C4-2B (cell line): ENCODE data around the gene LRRC28.

Experiments used
- H3K27ac ChIP-seq: fragments of 450-650 bp; 2 replicates; pipeline ENCODE4 v1.5.1; 2017
- CTCF ChIP-seq: fragments of 450-650 bp; conservative IDR thresholded peaks from 2 replicates; pipeline ENCODE4 v1.5.1; 2017; ENCODE audit warnings: mild to moderate bottlenecking
- ZFX ChIP-seq: fragments of 450-650 bp; IDR thresholded peaks from 2 replicates; pipeline ENCODE4 v1.6.1; 2017

Gene LRRC28

GRCh38 chr15:99421172-99421656 is 169.9 kb downstream of the LRRC28 start:
- H3K27ac ChIP-seq = no peak overlapping the region
- TF ChIP-seq ZFX (no peak), CTCF (no peak)

GRCh38 chr15:99421758-99422157 is 170.5 kb downstream of the LRRC28 start:
- H3K27ac ChIP-seq = no peak overlapping the region
- TF ChIP-seq ZFX (no peak), CTCF (no peak)

GRCh38 chr15:99423186-99424130 is 172.2 kb downstream of the LRRC28 start:
- TF ChIP-seq CTCF (no peak), ZFX (no peak)
- H3K27ac ChIP-seq = no peak overlapping the region

GRCh38 chr15:99424131-99424571 is 172.9 kb downstream of the LRRC28 start:
- TF ChIP-seq CTCF (no peak), ZFX (no peak)

GRCh38 chr15:99424978-99425656 is 173.8 kb downstream of the LRRC28 start:
- H3K27ac ChIP-seq = no peak overlapping the region
- TF ChIP-seq CTCF (no peak), ZFX (no peak)

More at GRCh38 chr15:99424131-99424571, 172.9 kb downstream of the LRRC28 start:
- no peak overlapping the region for H3K27ac ChIP-seq

- no peak overlapping the region for H3K27ac ChIP-seq
Measured at GRCh38 chr15:99425657-99426301, 174.5 kb downstream of the LRRC28 start.

More at GRCh38 chr15:99425657-99426301, 174.5 kb downstream of the LRRC28 start:
- TF ChIP-seq ZFX (no peak), CTCF (no peak)
